HG03442 (cell line): Measurements from ENCODE around the gene WDR64.
A peak's percentile ranks its signal among the peaks of the same experiment; 100 is the strongest.

ENCODE experiments used
- ATAC-seq: cut with Tn5 transposase; IDR thresholded peaks from one replicate; pipeline ENCODE4 v1.9.1; 2021; ENCODE audit warnings: mild to moderate bottlenecking, moderate library complexity; ENCODE audit not compliant: unreplicated experiment

The WDR64 gene

DNA sequence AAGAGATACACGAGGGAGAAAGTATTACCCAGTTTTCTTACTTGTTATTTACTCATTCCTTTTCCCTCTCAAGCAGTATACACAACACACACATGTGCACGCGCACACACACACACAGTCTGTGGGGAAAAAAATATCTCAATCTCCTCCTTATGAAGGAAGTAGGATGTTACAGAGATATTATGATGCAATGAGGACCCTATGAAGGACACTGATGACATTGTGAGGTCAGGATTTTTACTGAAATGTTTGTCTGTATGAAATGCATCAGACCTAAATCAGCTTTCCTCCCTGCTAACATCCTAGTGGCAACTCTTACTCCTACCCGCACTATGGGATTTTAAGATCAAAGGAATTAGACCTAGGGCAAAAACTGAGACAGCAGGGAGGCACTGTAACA lies at the start of gene WDR64:
Gene WDR64, plus strand, starts transcription at position 270 of the 400 bp plus-strand sequence. CDS start 204 bp downstream, outside the sequence.
- no peak for ATAC-seq

DNA sequence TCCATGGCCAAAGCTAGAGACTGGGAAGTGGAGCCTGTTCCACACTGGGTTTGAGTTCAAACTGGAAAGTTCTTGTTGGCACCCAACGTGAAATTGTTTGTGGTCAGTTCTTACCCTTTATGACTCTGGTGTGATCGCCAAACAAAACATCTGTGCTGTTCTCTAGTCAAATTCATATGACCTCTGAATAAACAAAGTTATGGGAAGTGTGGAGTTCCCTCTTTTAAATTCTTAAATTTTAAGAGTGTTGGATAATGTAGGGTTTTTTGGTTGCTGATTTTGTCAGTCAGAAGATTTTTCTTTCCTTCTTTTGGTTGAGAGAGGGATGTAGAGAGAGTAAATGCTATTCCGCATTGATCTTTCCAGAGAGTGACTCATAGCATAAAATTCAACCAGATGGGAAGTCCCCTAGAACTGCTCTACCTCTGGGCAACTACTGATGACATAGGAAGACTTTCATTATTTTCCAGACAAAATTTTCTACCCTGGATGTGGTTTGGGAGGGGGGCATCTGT lies 48.3 kb upstream of the WDR64 start:
- ATAC-seq = peak; percentile 27

DNA sequence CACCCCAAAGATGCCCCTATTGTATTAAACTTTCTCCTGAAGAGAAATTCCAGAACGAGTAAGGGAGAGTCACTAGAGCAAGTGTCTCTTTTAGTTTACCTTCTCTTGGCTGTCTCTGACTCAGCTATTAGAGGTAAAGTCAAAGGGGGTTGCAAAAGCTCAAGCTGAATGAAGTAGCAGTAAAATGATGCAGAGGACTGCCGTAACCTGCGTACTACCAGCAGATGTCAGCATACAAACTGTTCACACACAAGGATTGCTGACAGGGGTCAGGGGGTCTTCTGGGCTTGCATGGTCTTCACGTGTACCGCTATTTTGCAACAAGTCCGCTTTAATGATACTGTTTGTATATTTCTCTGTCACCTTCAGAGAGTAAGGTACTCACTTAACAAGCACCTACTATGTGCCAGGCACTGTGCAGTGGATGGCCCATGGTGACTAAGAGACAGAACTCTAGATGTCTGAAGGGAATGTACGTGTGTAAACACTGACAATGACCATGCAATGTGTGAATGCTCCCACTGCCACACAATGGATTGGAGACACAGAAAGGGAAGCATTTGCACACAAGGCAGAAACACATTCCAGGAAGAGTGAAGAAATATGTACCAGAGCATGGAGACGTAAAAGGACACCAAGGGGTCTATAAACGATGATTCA lies 46.8 kb upstream of the WDR64 start:
- ATAC-seq = no peak

DNA sequence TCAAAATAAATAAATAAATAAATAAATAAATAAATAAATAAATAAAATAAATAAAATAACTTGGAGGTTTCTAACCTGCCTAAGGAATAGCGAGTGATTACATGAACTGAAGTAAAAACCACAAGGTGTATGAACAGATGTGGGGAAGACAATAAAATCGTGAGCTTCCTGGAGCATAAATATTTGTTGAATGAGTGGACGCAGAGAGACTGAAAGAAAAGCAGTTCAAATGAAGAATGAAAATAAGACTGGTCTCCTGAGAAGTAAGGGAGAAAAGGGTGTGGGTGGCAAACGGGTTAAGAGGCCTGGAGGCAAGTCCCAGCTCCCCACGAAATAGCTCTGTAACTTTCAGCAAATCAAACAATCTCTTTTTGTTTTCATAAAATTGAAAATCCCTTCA lies 45.5 kb upstream of the WDR64 start:
- no peak for ATAC-seq

DNA sequence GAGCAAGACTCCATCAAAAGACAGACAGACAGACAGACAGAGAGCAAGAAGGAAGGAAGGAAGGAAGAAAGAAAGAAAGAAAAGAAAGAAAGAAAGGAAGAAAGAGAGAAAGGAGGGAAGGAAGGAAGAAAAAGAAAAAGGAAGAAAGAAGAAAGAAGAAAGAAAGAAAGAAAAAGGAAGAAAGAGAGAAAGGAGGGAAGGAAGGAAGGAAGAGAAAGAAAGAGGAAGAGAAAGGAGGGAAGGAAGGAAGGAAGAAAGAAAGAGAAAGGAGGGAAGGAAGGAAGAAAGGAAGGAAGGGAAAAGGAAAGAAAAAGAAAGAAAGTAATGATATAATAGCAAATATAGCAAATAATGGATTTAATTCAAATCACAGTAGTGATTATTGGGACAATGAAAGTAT lies 44.6 kb upstream of the WDR64 start:
- no peak for ATAC-seq

DNA sequence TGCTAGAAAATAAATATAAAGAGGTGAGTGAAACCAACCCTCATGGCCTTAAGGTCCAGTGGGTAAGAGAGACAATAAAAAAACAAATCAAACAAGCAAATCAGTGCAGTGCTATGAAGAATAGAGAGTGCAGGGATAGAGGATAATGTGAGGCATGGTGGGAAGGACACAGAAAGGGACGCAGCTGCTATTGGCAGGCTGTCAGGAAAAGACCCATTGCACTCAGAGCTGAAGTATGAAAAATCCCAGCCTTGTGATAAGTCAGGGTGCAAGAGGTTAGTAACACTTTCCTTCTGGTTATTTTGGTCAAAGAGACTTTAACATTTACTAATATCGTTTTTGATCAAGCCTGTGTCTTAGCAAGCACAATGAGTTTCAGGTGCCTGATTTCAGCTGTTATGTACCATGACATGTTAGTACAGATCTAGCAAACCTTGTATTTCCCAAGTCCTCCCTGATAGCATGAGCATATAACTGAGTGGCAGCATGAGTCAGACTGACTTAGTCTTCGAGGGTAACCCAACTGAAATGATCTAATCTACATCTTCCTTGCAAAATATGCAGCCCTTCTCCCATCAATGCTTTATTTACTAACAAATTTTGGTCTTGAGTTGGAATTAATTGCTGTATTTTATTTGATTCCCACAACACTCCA lies 43.6 kb upstream of the WDR64 start:
- ATAC-seq = peak; percentile 44

DNA sequence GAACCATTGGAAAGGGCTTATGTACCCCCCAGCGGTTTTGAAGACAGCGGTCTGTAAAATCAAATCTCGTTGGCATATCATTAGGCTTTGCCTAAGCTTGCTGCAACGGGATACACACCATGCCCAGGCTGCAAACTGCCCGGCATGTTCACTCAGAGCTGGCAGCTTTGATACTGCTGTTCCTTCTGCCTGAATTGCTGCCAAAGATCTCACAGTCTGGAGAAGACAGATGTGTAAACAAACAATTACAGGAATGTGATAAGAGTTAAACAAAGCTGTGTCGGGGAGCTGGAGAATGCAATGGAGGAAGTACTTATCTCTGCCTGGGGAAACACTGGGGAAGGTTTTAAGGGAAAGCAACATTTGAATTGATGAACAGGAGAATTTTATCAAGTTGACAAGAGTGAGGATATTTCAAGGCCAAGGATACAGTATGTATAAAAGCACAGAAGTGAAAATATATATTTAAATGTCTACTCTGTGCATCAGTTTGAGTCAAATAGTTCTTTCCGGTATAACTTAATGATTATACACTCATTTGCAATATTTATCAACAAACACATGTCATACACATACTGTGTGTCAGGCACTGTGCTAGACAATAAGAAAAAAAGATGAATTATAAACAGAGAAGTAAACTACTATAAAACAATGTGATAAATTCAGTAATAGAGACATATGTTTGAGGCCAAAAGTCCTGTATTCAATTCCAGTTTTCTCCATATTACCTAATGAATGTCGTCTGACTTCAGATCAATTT lies 41.8 kb upstream of the WDR64 start:
- ATAC-seq = no peak

DNA sequence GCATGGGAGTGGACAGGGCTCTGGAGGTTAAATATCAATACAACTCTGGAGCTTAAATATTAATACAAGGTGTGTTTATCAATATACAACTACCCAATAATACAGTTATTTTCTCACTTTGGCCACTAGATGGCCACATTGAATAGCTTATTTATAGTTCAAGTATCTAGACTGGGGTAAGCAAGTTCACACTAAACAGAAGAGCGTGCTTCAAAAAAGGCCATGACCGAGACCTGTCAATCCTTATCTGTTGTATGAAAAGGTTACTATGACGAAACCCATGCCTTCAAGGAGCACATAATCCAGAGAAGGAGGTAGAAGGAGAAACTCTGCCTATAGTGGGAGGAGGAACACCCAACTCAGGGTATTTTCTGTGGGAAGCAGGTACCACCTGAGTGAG lies 41.0 kb upstream of the WDR64 start:
- ATAC-seq = peak; percentile 74

DNA sequence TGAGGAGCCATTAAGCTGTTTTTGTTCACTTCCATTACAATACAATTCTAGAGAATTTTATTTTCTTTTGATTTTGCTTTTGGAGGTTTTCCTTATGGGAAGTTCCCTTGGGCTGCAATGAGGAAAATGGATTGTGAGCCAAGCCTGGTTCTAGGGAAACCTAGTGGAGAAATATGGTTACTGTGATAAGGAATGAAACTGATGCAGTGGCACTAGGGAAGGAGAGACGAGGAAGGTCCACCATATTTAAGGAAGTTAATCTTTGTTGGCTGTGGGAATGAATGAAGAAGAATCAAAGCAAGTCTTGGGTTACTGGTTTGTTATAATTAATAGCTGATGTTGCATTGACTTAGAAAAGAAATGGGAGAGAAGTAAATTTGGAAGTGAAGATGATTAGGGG lies 40.3 kb upstream of the WDR64 start:
- no peak for ATAC-seq

DNA sequence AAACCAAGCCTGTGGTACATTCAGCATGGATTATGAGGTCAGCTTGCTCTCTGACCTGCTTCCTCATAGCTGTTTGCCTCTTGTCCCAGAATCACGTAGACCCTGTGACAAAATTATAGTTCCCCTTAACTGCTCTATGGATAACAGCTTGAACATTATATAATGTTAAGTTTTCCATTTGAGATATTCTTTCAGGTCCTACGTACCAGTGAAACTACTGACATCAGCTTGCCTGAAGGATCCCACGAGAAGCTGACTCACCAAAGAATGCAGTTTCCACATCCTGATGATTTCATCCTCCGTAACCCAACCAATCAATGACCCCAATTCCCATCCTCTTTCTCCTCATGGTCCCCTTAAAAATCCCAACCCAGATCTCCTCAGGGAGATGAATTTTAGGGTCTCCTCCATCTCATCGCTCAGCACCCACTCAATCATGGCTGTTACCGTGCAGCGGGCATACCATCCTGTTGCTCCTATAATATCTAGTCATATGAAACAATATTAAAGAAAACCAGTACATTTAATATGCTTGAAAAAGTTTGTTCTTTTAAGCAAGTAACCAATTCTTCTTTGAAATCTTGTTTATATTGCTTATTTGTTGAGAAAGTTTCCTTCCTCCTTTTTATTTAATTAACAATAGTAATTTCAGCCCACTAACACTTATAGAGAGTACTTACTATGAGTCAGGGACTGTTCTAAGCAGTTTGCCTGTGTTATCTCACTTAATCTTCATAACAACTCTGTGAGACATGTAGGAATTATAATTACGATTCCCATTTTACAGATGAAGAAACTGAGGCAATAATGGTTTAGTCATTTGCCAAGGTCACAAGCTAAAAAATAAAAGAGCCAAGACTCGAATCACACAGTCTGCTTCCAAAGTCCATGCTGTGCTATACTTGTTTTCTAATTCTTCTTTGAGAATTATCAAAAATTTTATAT lies 39.3 kb upstream of the WDR64 start:
- ATAC-seq = no peak

DNA sequence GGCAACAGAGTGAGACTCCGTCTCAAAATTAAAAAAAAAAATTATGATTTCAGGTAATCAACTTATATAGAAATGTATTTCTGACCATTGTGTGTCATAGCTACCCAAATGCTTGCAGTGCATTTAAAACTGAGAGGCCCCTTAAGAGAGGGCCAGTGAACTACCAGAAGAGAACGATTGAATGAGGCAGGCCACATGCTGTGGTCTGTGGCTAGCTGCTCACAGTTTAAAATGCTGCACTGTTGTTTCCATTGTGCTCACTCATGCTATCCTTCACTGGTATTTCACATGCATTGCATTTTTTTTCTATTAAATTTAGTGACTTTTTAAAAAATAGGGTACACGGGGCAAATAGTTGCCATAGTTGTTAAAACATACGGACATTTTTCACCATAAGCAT lies 37.9 kb upstream of the WDR64 start:
- no peak for ATAC-seq

DNA sequence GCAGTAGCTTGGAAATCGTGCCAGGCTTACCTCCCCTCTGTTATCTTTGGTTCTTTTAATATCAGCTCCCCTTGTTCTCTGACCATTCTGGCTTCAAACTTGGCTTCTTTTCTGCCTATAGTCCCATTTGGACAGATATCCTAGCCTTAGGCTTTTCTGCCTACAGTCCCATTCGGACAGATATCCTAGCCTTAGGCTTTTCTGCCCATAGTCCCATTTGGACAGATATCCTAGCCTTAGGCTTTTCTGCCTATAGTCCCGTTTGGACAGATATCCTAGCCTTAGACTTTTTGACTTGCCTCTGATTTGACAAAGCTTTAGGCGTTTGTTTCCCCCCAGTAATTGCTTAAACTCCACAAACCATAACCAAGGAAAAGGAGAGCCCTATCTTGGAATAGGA lies 37.5 kb upstream of the WDR64 start:
- ATAC-seq = no peak

DNA sequence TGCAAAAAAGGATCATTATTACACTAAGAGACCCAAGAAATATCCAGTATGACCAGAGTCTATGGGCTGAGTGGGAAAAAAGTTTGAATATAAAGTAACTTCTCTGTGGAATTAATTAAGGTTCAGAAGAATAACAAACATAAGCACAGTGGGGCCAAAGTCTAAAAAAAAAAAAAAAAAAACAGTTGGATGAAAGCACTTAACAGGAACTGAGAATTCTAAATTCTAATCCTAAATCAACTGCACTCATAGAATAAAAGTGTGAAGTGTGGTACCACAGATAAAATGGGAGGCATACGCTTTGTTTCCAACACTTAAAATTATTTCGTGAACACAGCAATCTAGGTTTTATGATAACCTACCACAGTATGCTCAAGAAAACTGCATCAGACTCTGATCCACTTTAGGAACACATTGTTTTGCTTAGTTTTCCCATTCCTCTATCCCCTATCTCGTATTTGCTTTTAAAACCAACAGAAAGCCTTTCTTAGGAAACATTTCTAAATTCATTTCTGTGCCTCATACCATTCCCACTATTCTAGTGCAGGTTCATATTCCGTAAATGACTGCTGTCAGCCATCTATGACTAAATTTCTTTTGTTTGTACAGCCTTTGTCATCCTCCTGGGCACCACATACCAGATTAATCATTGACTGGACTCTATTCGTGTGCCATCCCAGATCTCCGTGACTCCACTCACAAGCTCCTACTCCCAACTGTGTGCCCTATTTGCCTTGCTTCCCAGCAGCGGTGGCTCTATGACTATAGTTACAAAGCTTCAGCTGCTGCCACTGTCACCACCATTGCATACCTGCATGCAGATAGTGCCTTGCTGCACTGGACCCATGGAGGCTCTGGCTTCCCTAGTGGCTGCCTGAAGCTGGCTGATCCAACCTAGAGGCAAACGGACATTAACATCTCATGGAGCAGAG lies 36.8 kb upstream of the WDR64 start:
- ATAC-seq = no peak

DNA sequence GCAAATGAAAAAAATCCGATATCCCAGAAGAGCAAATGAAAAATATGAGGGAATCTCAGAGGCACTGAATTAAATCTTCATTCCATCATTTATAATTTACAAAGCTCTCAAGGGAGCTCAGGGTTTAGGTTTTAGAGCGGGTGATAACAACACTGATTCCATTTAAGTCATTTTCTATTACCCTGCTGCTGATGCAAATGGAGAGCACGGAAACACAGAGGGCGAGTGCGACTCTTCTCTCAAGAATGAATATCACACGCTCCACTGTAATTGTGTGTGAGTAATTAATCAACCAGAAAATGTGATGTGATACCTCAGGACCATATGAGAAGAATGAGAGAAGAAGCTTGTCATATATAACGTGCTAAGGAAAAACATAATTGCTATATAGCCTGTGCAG lies 34.7 kb upstream of the WDR64 start:
- ATAC-seq = no peak

DNA sequence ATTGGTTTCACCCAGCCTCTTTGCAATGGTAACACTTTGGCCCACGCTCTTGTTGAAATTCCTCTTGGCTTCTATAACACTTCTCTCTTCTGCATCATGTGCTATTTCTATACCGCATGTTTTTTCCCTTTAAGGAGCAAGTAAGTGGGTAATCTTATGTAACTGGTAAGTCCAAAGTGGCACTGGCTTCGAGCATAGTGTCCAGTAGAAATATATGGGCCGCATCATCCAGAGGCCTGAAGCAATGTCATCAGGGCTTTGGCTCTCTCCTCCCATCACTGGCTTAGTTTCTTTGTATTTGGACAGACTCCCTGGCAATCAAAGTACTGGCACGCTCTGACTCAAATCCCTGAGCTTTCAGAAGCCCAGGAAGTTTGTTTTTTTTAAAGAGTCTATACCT lies 29.4 kb upstream of the WDR64 start:
- ATAC-seq = no peak

DNA sequence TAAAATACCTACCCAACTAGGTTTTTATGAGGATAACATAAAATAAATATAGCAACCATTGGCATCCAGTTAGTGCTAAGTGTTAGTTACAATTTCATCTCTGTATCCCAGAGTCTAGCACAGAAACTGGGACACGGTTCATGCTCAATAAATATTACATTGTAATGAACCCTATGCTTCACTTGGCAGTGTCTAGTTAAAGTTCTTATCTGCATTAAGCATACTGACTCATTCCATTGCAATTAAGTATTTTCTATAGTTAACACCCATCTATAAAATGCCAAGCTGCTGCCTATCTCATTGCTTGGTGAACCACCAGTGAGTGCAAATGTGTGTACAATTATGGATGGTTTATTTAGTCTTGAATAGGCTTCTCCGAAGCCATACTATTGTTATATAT lies 27.1 kb upstream of the WDR64 start:
- ATAC-seq = no peak

DNA sequence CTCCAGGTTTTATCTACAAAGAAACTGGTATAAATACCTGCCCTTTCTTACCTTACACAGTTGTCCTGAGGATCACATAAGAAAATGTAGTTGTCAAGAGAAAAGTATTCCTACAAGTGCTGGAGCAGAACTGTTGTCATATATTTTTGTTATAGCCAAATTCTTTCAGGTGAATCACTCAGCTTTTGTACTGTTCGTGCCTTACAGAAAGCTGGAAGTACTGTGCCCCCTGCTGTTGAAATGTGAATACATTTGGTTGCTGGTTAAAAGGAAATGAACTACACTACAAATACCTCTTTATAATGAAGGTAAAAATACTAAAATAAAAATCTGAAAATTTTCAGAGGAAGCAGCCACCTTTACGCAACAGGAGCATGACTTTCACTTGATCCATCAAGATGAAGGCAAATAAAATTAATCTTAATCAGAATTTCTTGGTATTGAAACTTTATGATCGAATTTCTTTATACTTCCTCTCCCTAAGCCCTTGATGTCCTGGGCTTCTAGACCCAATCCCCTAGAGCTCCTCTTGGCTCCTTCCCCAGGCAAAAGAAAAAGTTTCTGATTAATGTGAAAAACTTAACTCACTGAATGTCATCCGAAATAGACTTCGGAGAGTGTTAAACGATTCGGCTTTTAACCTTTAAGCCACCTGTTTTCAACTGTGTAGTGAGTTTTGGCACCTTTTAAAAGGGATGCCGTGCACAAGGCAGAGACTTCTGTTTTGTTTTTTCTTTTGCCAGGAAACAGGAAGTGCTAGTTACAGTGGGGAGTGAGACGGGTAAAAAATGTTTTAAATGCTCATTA lies 24.4 kb upstream of the WDR64 start:
- peak; percentile 80 for ATAC-seq

DNA sequence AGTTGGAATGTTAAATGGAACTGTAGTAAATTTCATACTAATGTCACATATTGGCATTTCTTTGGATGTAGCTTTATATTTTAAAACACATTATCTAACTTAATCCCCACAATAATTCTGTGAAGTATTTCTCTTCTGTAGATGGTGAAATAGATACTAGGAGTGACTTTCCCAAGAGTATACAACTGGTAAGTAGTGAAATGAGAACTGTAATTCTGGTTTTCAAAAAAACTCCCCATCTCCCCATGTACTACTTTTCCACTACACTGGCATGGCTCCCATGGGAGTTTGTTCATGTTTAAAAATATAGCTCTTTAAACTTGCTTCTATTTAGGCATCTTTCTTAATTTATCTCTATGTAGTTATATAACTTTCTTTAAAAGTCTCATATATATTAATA lies 22.1 kb upstream of the WDR64 start:
- no peak for ATAC-seq

DNA sequence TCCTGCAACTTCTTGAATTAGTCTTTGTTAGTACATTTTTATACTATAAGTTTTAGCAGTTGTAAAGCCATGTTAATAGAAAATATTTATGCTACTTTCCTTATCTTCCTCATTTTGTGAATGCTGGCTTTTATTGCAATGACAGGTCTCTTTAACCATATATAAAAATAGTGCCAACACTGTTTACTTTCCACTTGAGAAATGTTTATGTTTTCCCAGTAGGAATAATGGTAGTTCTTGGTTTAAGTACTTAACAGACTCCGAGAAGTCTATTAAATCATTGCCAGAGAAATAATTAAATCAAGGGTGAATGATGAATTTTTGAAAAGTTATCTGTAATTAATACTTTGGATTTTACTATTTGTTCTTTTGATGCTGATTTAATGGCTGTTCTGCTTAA lies 21.6 kb upstream of the WDR64 start:
- no peak for ATAC-seq
